ENCODE measurements around the gene POLR3C. TPM values are rescaled to one million over a fixed set of nuclear protein-coding genes. Genes with fewer than 3 reads are reported as not detected.
"Not testable (repeated sequence)": the region's sequence is repeated elsewhere in the genome, so short reads cannot be mapped to it uniquely, and the experiment has no call there.

POLR3C gene
- total and polyA plus RNA-seq, 4 donors = 14.1 to 26.3 (median 21.1) TPM

- Histone ChIP-seq H3K4me3 (no peak overlapping the region), H3K9ac (ENCODE audit: insufficient read depth in 1 of 2, low read length in 2 of 2) (no peak overlapping the region), H3K36me3 (ENCODE audit: control insufficient read depth in 4 of 4, insufficient read depth in 4 of 4, low read length in 4 of 4) (peaks cover 0 to 8% (median 2%) of the 10 kb centered on the region in 4 donors), H3K4me1 (ENCODE audit: control insufficient read depth in 5 of 5, insufficient read depth in 5 of 5, low read length in 5 of 5) (peaks cover 0 to 11% (median 0%) of the 10 kb centered on the region in 5 donors), H3K27ac (ENCODE audit: low read depth in 1 of 2, low read length in 1 of 2) (peak overlapping the region in 1 of 2 donors; percentile 33), H3K9me3 (ENCODE audit: control insufficient read depth in 4 of 4, insufficient read depth in 3 of 4, low read length in 3 of 4) (no peaks in the 10 kb centered on the region), H3K27me3 (ENCODE audit: control insufficient read depth in 3 of 3, insufficient read depth in 3 of 3, low read length in 2 of 3) (no peaks in the 10 kb centered on the region)
- DNase-seq (peak in 1 of 3 donors; percentile 6), ATAC-seq (ENCODE audit: insufficient read depth, low FRiP score) (no peak)
- WGBS, 2 donors = 71 to 81% methylated on average over 1 of the region's 1 CpG
- no peak for TF ChIP-seq CTCF (IDR thresholded peaks at IDR 0.05; ENCODE audit: control extremely low read depth, extremely low read depth)
Measured at GRCh38 chr1:145785547-145785946, 38.5 kb upstream of the POLR3C start.

GRCh38 chr1:145786271-145786670 is 37.7 kb upstream of the POLR3C start:
- Histone ChIP-seq H3K9ac (ENCODE audit: insufficient read depth in 1 of 2, low read length in 2 of 2) (no peak overlapping the region), H3K36me3 (ENCODE audit: control insufficient read depth in 4 of 4, insufficient read depth in 4 of 4, low read length in 4 of 4) (peaks cover 0 to 8% (median 1%) of the 10 kb centered on the region in 4 donors), H3K4me1 (ENCODE audit: control insufficient read depth in 5 of 5, insufficient read depth in 5 of 5, low read length in 5 of 5) (peaks cover 0 to 9% (median 0%) of the 10 kb centered on the region in 5 donors), H3K27ac (ENCODE audit: low read depth in 1 of 2, low read length in 1 of 2) (no peak overlapping the region), H3K4me3 (no peak overlapping the region), H3K27me3 (ENCODE audit: control insufficient read depth in 3 of 3, insufficient read depth in 3 of 3, low read length in 2 of 3) (no peaks in the 10 kb centered on the region), H3K9me3 (ENCODE audit: control insufficient read depth in 4 of 4, insufficient read depth in 3 of 4, low read length in 3 of 4) (no peaks in the 10 kb centered on the region)
- DNase-seq (no peak), ATAC-seq (ENCODE audit: insufficient read depth, low FRiP score) (no peak)
- TF ChIP-seq CTCF (IDR thresholded peaks at IDR 0.05; ENCODE audit: control extremely low read depth, extremely low read depth) = no peak
- WGBS, 2 donors = 0 to 53% methylated on average over 1 of the region's 1 CpG

GRCh38 chr1:145788580-145788979 is 35.4 kb upstream of the POLR3C start:
- H3K36me3 ChIP-seq (ENCODE audit: control insufficient read depth in 4 of 4, insufficient read depth in 4 of 4, low read length in 4 of 4) = peaks cover 0 to 12% (median 3%) of the 10 kb centered on the region in 4 donors
- no peaks in the 10 kb centered on the region for H3K9me3 ChIP-seq (ENCODE audit: control insufficient read depth in 4 of 4, insufficient read depth in 3 of 4, low read length in 3 of 4)
- peaks cover 0 to 6% (median 0%) of the 10 kb centered on the region in 5 donors for H3K4me1 ChIP-seq (ENCODE audit: control insufficient read depth in 5 of 5, insufficient read depth in 5 of 5, low read length in 5 of 5)
- DNase-seq (no peak), ATAC-seq (ENCODE audit: insufficient read depth, low FRiP score) (no peak)
- H3K9ac ChIP-seq (ENCODE audit: insufficient read depth in 1 of 2, low read length in 2 of 2) = no peak overlapping the region
- no peaks in the 10 kb centered on the region for H3K27me3 ChIP-seq (ENCODE audit: control insufficient read depth in 3 of 3, insufficient read depth in 3 of 3, low read length in 2 of 3)
- TF ChIP-seq CTCF (IDR thresholded peaks at IDR 0.05; ENCODE audit: control extremely low read depth, extremely low read depth) = no peak
- no peak overlapping the region for H3K27ac ChIP-seq (ENCODE audit: low read depth in 1 of 2, low read length in 1 of 2)
- WGBS, 2 donors = 96 to 98% methylated on average over 3 of the region's 3 CpGs
- H3K4me3 ChIP-seq = no peak overlapping the region

GRCh38 chr1:145791860-145792259 is 32.1 kb upstream of the POLR3C start:
- H3K27ac ChIP-seq (ENCODE audit: low read depth in 1 of 2, low read length in 1 of 2); H3K4me3 ChIP-seq; H3K27me3 ChIP-seq (ENCODE audit: control insufficient read depth in 3 of 3, insufficient read depth in 3 of 3, low read length in 2 of 3); H3K9ac ChIP-seq (ENCODE audit: insufficient read depth in 1 of 2, low read length in 2 of 2); H3K4me1 ChIP-seq (ENCODE audit: control insufficient read depth in 5 of 5, insufficient read depth in 5 of 5, low read length in 5 of 5); H3K9me3 ChIP-seq (ENCODE audit: control insufficient read depth in 4 of 4, insufficient read depth in 3 of 4, low read length in 3 of 4); ATAC-seq (ENCODE audit: insufficient read depth, low FRiP score); H3K36me3 ChIP-seq (ENCODE audit: control insufficient read depth in 4 of 4, insufficient read depth in 4 of 4, low read length in 4 of 4); DNase-seq: not testable (repeated sequence)
- 85 to 87% methylated on average over 2 of the region's 2 CpGs for WGBS, 2 donors
